ENCODE measurements around the gene RPS10.

GRCh38 chr6:34445313-34445860 lies 19.5 kb upstream of the RPS10 start:
- TF ChIP-seq CTCF (conservative IDR thresholded peaks at IDR 0.05 in 1 of 2, IDR thresholded peaks at IDR 0.05 in 1 of 2; ENCODE audit: low read depth in 1 of 2, low read length in 2 of 2) (no peak), EZH2 (IDR thresholded peaks at IDR 0.05; ENCODE audit: low read length, missing control alignments) (no peak)

Measured in fibroblast of lung (primary cell).